K562 (cell line): ENCODE results near the gene CAPZB. TPM values are rescaled to one million over a fixed set of nuclear protein-coding genes. Genes with fewer than 3 reads are reported as not detected.

Experiments
- ATAC-seq: fragments of 200-7000 bp; cut with Tn5 transposase; 3 replicates; pipeline ENCODE4 v1.9.1; 2020; ENCODE audit warnings: moderate library complexity
- BruUV-seq: library from RNA; stranded (reverse); fragments of 400-500 nt; replicated peaks from 2 replicates; lab custom pipeline; 2021; lab: Mats Ljungman, UMichigan
- CTCF ChIA-PET: fragments of 300-600 bp; formaldehyde crosslinking; extraction: SDS; loops from one replicate; lab custom pipeline; 2021; ENCODE audit warnings: low intra/inter-chr PET ratio; lab: Yijun Ruan, JAX
- POLR2A ChIA-PET: fragments of 300-600, 350-650 bp; sonication (Branson Sonifier 250); formaldehyde crosslinking; extraction: SDS; loops from one replicate; lab custom pipeline; 2021; ENCODE audit warnings: antibody characterized with exemption, inconsistent platforms; lab: Yijun Ruan, JAX
- DNase-seq, 4 experiments: peaks; one replicate each; pipeline versions ENCODE4 v3.0.0 to v3.0.0-alpha.2; 2011 to 2018; ENCODE audit warnings: low spot score in 3 of 4, mixed read lengths in 3 of 4; ENCODE audit errors: extremely low read depth in 1 of 4
- FAIRE-seq: peaks from 2 replicates; lab custom pipeline; 2011; peaks lifted over from hg19 to GRCh38; lab: Jason Lieb, UNC
- H2AFZ ChIP-seq: 2 replicates; pipeline ENCODE4 v1.6.0; 2011; ENCODE audit warnings: low read depth, low read length, control low read depth, inconsistent platforms
- H3K27ac ChIP-seq: fragments of 200-600 bp; 3 replicates; pipeline ENCODE4 v1.8.0; 2011; ENCODE audit warnings: low read depth, mild to moderate bottlenecking, control low read depth, inconsistent platforms, low read length, moderate library complexity, mixed read lengths; ENCODE audit errors: extremely low read depth
- H3K27me3 ChIP-seq, 2 experiments: fragments of 300-600 bp in 1 of 2; 2 replicates in 1 of 2; 3 replicates in 1 of 2; pipeline versions ENCODE4 v1.6.0 to v1.8.0; 2011; ENCODE audit warnings: inconsistent platforms in 2 of 2, low read length in 2 of 2, mild to moderate bottlenecking in 1 of 2, mixed read lengths in 1 of 2, moderate library complexity in 1 of 2; ENCODE audit not compliant: control insufficient read depth in 2 of 2, insufficient read depth in 2 of 2
- H3K36me3 ChIP-seq: fragments of 300-600 bp; 3 replicates; pipeline ENCODE4 v1.8.0; 2011; ENCODE audit warnings: mild to moderate bottlenecking, low read length, inconsistent platforms; ENCODE audit not compliant: control insufficient read depth, insufficient read depth
- H3K4me1 ChIP-seq, 2 experiments: fragments of 200-600 bp in 1 of 2; replicated peaks in 1 of 2; 2 replicates in 1 of 2; 3 replicates in 1 of 2; pipeline versions ENCODE4 v1.5.1 to v1.8.0; 2011; ENCODE audit warnings: inconsistent platforms in 2 of 2, low read length in 2 of 2, mild to moderate bottlenecking in 1 of 2, mixed read lengths in 1 of 2, moderate library complexity in 1 of 2; ENCODE audit not compliant: control insufficient read depth in 2 of 2, insufficient read depth in 2 of 2
- H3K4me2 ChIP-seq: 2 replicates; pipeline ENCODE4 v1.6.1; 2011; ENCODE audit warnings: low read length, control low read depth, inconsistent platforms, mixed read lengths; ENCODE audit not compliant: insufficient read depth
- H3K4me3 ChIP-seq: fragments of 200-600 bp; sonication (generic), shearing (Covaris generic); 2 replicates; pipeline ENCODE4 v1.5.1; 2016; ENCODE audit warnings: control low read depth, inconsistent platforms
- H3K79me2 ChIP-seq: fragments of 200-600 bp; 3 replicates; pipeline ENCODE4 v1.8.0; 2011; ENCODE audit warnings: low read length, inconsistent platforms; ENCODE audit not compliant: control insufficient read depth, insufficient read depth
- H3K9ac ChIP-seq, 2 experiments: 2 replicates each; pipeline versions ENCODE4 v1.6.0 to v1.6.1; 2011; ENCODE audit warnings: low read depth in 2 of 2, low read length in 2 of 2, control low read depth in 1 of 2, inconsistent platforms in 1 of 2, mild to moderate bottlenecking in 1 of 2, mixed read lengths in 1 of 2; ENCODE audit not compliant: insufficient read depth in 1 of 2
- H3K9me1 ChIP-seq: one replicate; pipeline ENCODE4 v1.6.0; 2011; ENCODE audit warnings: inconsistent platforms, mild to moderate bottlenecking, low read length, moderate library complexity; ENCODE audit not compliant: control insufficient read depth, insufficient read depth
- H3K9me3 ChIP-seq: replicated peaks from 2 replicates; pipeline ENCODE4 v1.5.1; 2011; ENCODE audit warnings: low read depth, low read length, inconsistent platforms; ENCODE audit not compliant: control insufficient read depth, insufficient read depth
- H4K20me1 ChIP-seq: replicated peaks from 2 replicates; pipeline ENCODE4 v1.6.1; 2011; ENCODE audit warnings: low read length, inconsistent platforms, mixed read lengths; ENCODE audit not compliant: control insufficient read depth, insufficient read depth
- CHD2 ChIP-seq: IDR thresholded peaks from 2 replicates; pipeline ENCODE4 v1.6.1; 2011; ENCODE audit warnings: low read depth, low read length
- MTF1 ChIP-seq: fragments of 250-450 bp; sonication (Bioruptor Pico); IDR thresholded peaks from 2 replicates; pipeline ENCODE4 v1.9.0; 2021; ENCODE audit warnings: moderate library complexity, mild to moderate bottlenecking, inconsistent platforms, borderline replicate concordance
- NRF1 ChIP-seq, 2 experiments: fragments of 450-650 bp; IDR thresholded peaks in 1 of 2; conservative IDR thresholded peaks in 1 of 2; 2 replicates each; pipeline ENCODE4 v1.6.1; 2014; ENCODE audit warnings: mild to moderate bottlenecking in 2 of 2
- POLR2B ChIP-seq: fragments of 450-650 bp; IDR thresholded peaks from 2 replicates; pipeline ENCODE4 v1.6.1; 2018; ENCODE audit warnings: low read depth; ENCODE audit not compliant: partially characterized antibody
- U2AF1 ChIP-seq: fragments of 200-400 bp; formaldehyde crosslinking; optimal IDR thresholded peaks from 2 replicates; pipeline ENCODE3; 2017; ENCODE audit warnings: mild to moderate bottlenecking, low read depth, low read length, moderate library complexity
- ZFPM2 ChIP-seq: fragments of 250-450 bp; sonication (Bioruptor Pico); IDR thresholded peaks from 2 replicates; pipeline ENCODE4 v1.5.1; 2022; ENCODE audit warnings: mild to moderate bottlenecking
- ZMIZ1 ChIP-seq, 2 experiments: fragments of 150-350 bp in 1 of 2; IDR thresholded peaks; 2 replicates each; pipeline ENCODE4 v1.6.1; 2012 to 2016; ENCODE audit warnings: low read depth in 2 of 2, low read length in 2 of 2, mild to moderate bottlenecking in 1 of 2, moderate library complexity in 1 of 2
- ZNF121 ChIP-seq: sonication (generic); formaldehyde crosslinking; conservative IDR thresholded peaks from 2 replicates; pipeline ENCODE4 v1.8.0; 2022; ENCODE audit warnings: missing genetic modification reagents
- WGBS: fragments of 100-300 bp; shearing (Covaris generic); methylation state at CpG from one replicate; pipeline ENCODE4 v1.1.6; 2016; ENCODE audit warnings: low coverage, mixed read lengths; ENCODE audit not compliant: insufficient coverage; ENCODE audit errors: missing lambda C conversion rate; 5-methylcytosine and 5-hydroxymethylcytosine counted together
- in situ Hi-C: fragments of 300-500 bp; cut with MboI; formaldehyde crosslinking; loops from 4 replicates; pipeline ENCODE4 v1.15.0; 2018; ENCODE audit warnings: inconsistent platforms, mixed read lengths
- intact Hi-C: fragments of 100-400 bp; cut with micrococcal nuclease; formaldehyde crosslinking; loops from 2 replicates; pipeline ENCODE4 v1.14.2; 2022
- polyA plus RNA-seq, 8 experiments: library from polyadenylated mRNA; depleted of rRNA in 4 of 8; stranded (reverse) in 5 of 8; unstranded in 3 of 8; fragments of >200 nt; fragmentation: Nextera tagmentation in 2 of 8; fragmentation: Illumina TruSeq in 1 of 8; extraction: Ambion mirVana in 2 of 8; extraction: Trizol in 1 of 8; gene quantifications; 2 replicates each; pipeline versions ENCODE4 v1.2.1 to v1.2.3, GENCODE V29; 2011 to 2014; ENCODE audit warnings: inconsistent platforms in 1 of 8, missing spikeins in 1 of 8
- total RNA-seq, 7 experiments: library from RNA; depleted of rRNA in 6 of 7; stranded (reverse); fragments of >200 nt in 6 of 7; fragmentation: Illumina TruSeq in 2 of 7; extraction: Trizol in 2 of 7; gene quantifications; 2 replicates each; pipeline versions ENCODE4 v1.2.1 to v1.2.3, GENCODE V29; 2011 to 2021; ENCODE audit warnings: low replicate concordance in 1 of 7
- TF ChIP-seq, protein P1 (sequence below): fragments of 250-450 bp; sonication (Bioruptor Pico); IDR thresholded peaks from 2 replicates; pipeline ENCODE4 v1.6.1; 2021; ENCODE audit warnings: mild to moderate bottlenecking

The CAPZB gene
- total and polyA plus RNA-seq, 9 of the 15 experiments (the other 6 are each of a cell fraction or from before 2014, with no cell fraction given) = 57.6 to 297 (median 125) TPM

- no peak overlapping the region for H3K4me3 ChIP-seq
- H3K9me3 ChIP-seq = no peaks in the 10 kb centered on the region
- DNase-seq = no peak
- peaks cover 4 to 41% of the 10 kb centered on the region in 2 experiments; a peak in 4 of 5 replicates for H3K4me1 ChIP-seq
- no peak overlapping the region for H3K27ac ChIP-seq
- H4K20me1 ChIP-seq = peaks cover 14% of the 10 kb centered on the region; the same call in 1 of the 2 replicates
- peaks cover 37% of the 10 kb centered on the region; the same call in 2 of the 3 replicates for H3K36me3 ChIP-seq
- POLR2A ChIA-PET = interaction anchor here (0.6 to 1.2 kb wide), 2 partner anchors 9 to 16 kb away, joined by 3 to 6 read pairs; no protein-coding TSS in a partner anchor
- TF ChIP-seq NRF1 (conservative IDR thresholded peaks at IDR 0.05 in 1 of 2, IDR thresholded peaks at IDR 0.05 in 1 of 2) (no peak), ZNF121 (no peak), U2AF1 (no peak), CHD2 (no peak), ZMIZ1 (IDR thresholded peaks at IDR 0.05; ENCODE audit: low read depth in 2 of 2, low read length in 2 of 2) (no peak), ZFPM2 (CRISPR knock-in tag) (no peak), MTF1 (no peak), POLR2B (no peak)
- TF ChIP-seq, protein P1, sequence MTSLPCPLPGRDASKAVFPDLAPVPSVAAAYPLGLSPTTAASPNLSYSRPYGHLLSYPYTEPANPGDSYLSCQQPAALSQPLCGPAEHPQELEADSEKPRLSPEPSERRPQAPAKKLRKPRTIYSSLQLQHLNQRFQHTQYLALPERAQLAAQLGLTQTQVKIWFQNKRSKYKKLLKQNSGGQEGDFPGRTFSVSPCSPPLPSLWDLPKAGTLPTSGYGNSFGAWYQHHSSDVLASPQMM (CRISPR knock-in tag) = no peak
- TF ChIP-seq, all 486 proteins: peak for 0
- Histone ChIP-seq H3K9ac (peak overlapping the region in 1 of 2 experiments; percentile 58; a peak in 2 of 4 replicates), H3K79me2 (no peaks in the 10 kb centered on the region), H3K9me1 (peaks cover 11% of the 10 kb centered on the region), H3K27me3 (no peaks in the 10 kb centered on the region), H3K4me2 (no peak overlapping the region), H2AFZ (no peak overlapping the region)
- CTCF ChIA-PET = interaction anchor here (0.6 kb wide), 1 partner anchor 43 kb away, joined by 3 read pairs; no protein-coding TSS in a partner anchor
- TSS peak; percentile 60 for BruUV-seq
- intact Hi-C loops = loop anchor here (5.0 kb wide), 1 partner anchor 87 kb away; the partner anchor contains the start of genes EMC1 and MRTO4
- ATAC-seq (no peak), FAIRE-seq (no peak)
- in situ Hi-C loops = no loop called here
- WGBS = 80% methylated on average over 19 of the region's 19 CpGs
Measured at GRCh38 chr1:19339214-19339861, 146.0 kb downstream of the CAPZB start.
